Caco-2 (cell line): ENCODE measurements around the gene STEAP4. TPM values are rescaled to one million over a fixed set of nuclear protein-coding genes. Genes with fewer than 3 reads are reported as not detected.
A peak's percentile ranks its signal among the peaks of the same experiment; 100 is the strongest.

ENCODE experiments used
- Bru-seq: library from RNA; stranded (reverse); fragments of 400-500 nt; gene quantifications from one replicate; lab custom pipeline; 2021; lab: Mats Ljungman, UMichigan
- BruChase-seq, 2 experiments: library from RNA; stranded (reverse); fragments of 400-500 nt; gene quantifications; one replicate each; lab custom pipeline; 2021; lab: Mats Ljungman, UMichigan
- BruUV-seq: library from RNA; stranded (reverse); fragments of 400-500 nt; replicated peaks from 2 replicates; lab custom pipeline; 2021; lab: Mats Ljungman, UMichigan
- CTCF ChIA-PET: fragments of 300-600 bp; sonication (Branson Sonifier 250); formaldehyde crosslinking; loops from one replicate; lab custom pipeline; 2022; ENCODE audit warnings: antibody characterized with exemption; lab: Charles Lee
- POLR2A ChIA-PET: fragments of 300-600 bp; sonication (Branson Sonifier 250); formaldehyde crosslinking; loops from one replicate; lab custom pipeline; 2022; ENCODE audit warnings: antibody characterized with exemption; lab: Charles Lee
- DNase-seq, 2 experiments: peaks; one replicate each; pipeline versions ENCODE4 v3.0.0 to v3.0.0-alpha.2; 2020 to 2022
- H3K27me3 ChIP-seq: replicated peaks from 2 replicates; pipeline ENCODE4 v1.6.0; 2011; ENCODE audit warnings: low read length; ENCODE audit not compliant: control insufficient read depth, insufficient read depth
- H3K36me3 ChIP-seq: 2 replicates; pipeline ENCODE4 v1.5.1; 2011; ENCODE audit warnings: low read length; ENCODE audit not compliant: control insufficient read depth, insufficient read depth
- H3K4me1 ChIP-seq: fragments of 250-450 bp; sonication (Bioruptor Pico); 2 replicates; pipeline ENCODE4 v1.5.1; 2020; ENCODE audit warnings: mild to moderate bottlenecking
- H3K4me3 ChIP-seq: 2 replicates; pipeline ENCODE4 v1.5.1; 2011; ENCODE audit warnings: low read depth, mild to moderate bottlenecking, control low read depth, low read length
- H3K9me3 ChIP-seq: fragments of 250-450 bp; sonication (Bioruptor Pico); 2 replicates; pipeline ENCODE4 v1.5.1; 2020; ENCODE audit warnings: mild to moderate bottlenecking, moderate library complexity
- H3K27ac Mint-ChIP-seq: one replicate; pipeline ENCODE4 v1.8.0; 2022; ENCODE audit warnings: mixed read lengths; ENCODE audit not compliant: unreplicated experiment
- H3K27me3 Mint-ChIP-seq: one replicate; pipeline ENCODE4 v1.8.0; 2022; ENCODE audit warnings: mixed read lengths; ENCODE audit not compliant: insufficient read depth, unreplicated experiment
- H3K36me3 Mint-ChIP-seq: one replicate; pipeline ENCODE4 v1.8.0; 2022; ENCODE audit warnings: mild to moderate bottlenecking, mixed read lengths; ENCODE audit not compliant: insufficient read depth, unreplicated experiment
- H3K4me1 Mint-ChIP-seq: one replicate; pipeline ENCODE4 v1.8.0; 2022; ENCODE audit warnings: low read depth, mixed read lengths; ENCODE audit not compliant: unreplicated experiment
- H3K4me3 Mint-ChIP-seq: one replicate; pipeline ENCODE4 v1.8.0; 2022; ENCODE audit warnings: mild to moderate bottlenecking, moderate library complexity, mixed read lengths; ENCODE audit not compliant: unreplicated experiment
- H3K9me3 Mint-ChIP-seq: one replicate; pipeline ENCODE4 v1.8.0; 2022; ENCODE audit warnings: mixed read lengths; ENCODE audit not compliant: unreplicated experiment
- CTCF ChIP-seq, 2 experiments: fragments of 200-600 bp in 1 of 2; IDR thresholded peaks; 1 replicate in 1 of 2; 2 replicates in 1 of 2; pipeline versions ENCODE4 v1.5.1 to v1.8.0; 2011 to 2022; ENCODE audit warnings: antibody characterized with exemption in 1 of 2, control low read depth in 1 of 2, inconsistent platforms in 1 of 2, low read depth in 1 of 2, low read length in 1 of 2, mild to moderate bottlenecking in 1 of 2, moderate library complexity in 1 of 2; ENCODE audit not compliant: insufficient read depth in 1 of 2, severe bottlenecking in 1 of 2, unreplicated experiment in 1 of 2
- intact Hi-C: fragments of 100-400 bp; cut with micrococcal nuclease; formaldehyde crosslinking; loops from one replicate; pipeline ENCODE4 v1.10.0; 2022; ENCODE audit not compliant: unreplicated experiment
- long read RNA-seq: library from polyadenylated mRNA; stranded (forward); transcript quantifications from one replicate; pipeline ENCODE4 v2.0.0, GENCODE V29; 2022
- total RNA-seq: library from RNA; stranded (reverse); gene quantifications from 2 replicates; pipeline ENCODE4 v1.2.3, GENCODE V29; 2022

STEAP4 gene
- total RNA-seq, result 0.05 TPM in 1 of 2 replicates, not detected in the other
- percentile 12 among the genes with signal in this experiment for Bru-seq, nascent RNA
- BruChase-seq, experiment 1, labeled RNA remaining after a 2-hour chase, result percentile 11 among the genes with signal in this experiment
- BruChase-seq, experiment 2, labeled RNA remaining after a 6-hour chase, result percentile 16 among the genes with signal in this experiment
- long read RNA-seq, result 0 reads

GRCh38 chr7:88306590-88307048 is at the start of gene STEAP4:
STEAP4 (minus strand) TSS chr7:88306894; CDS start chr7:88284269, 22,625 bp downstream.
- Histone ChIP-seq H3K4me3 (peak within 1 kb of the TSS; percentile 34), H3K4me1 (peaks cover 12% of the 10 kb centered on the region; the same call in 1 of the 2 replicates), H3K27me3 (no peaks in the 10 kb centered on the region), H3K36me3 (no peaks in the 10 kb centered on the region), H3K9me3 (no peaks in the 10 kb centered on the region)
- Mint-ChIP-seq H3K27ac (no peak within 1 kb of the TSS), H3K36me3 (no peaks in the 10 kb centered on the region), H3K27me3 (peaks cover 2% of the 10 kb centered on the region), H3K4me3 (peak within 1 kb of the TSS; percentile 84), H3K4me1 (no peaks in the 10 kb centered on the region), H3K9me3 (no peaks in the 10 kb centered on the region)
- DNase-seq, result peak; percentile 62 to 65
- no peak for TF ChIP-seq CTCF (IDR thresholded peaks at IDR 0.05; ENCODE audit: insufficient read depth in 1 of 2, low read depth in 1 of 2, low read length in 1 of 2, severe bottlenecking in 1 of 2, unreplicated experiment in 1 of 2)
- ChIA-PET CTCF (interaction anchor here (1.0 kb wide), 1 partner anchor 38 kb away, joined by 4 read pairs; no protein-coding TSS in a partner anchor), POLR2A (no interaction called here)
- BruUV-seq, result no TSS peak
- intact Hi-C loops, result loop anchor here (2.0 kb wide), 1 partner anchor 64 kb away; no protein-coding TSS in a partner anchor

GRCh38 chr7:88355011-88355410 is 48.3 kb upstream of the STEAP4 start:
- Mint-ChIP-seq H3K36me3 (no peaks in the 10 kb centered on the region), H3K27me3 (peaks cover 6% of the 10 kb centered on the region), H3K4me1 (peaks cover 11% of the 10 kb centered on the region), H3K27ac (no peak overlapping the region), H3K9me3 (no peaks in the 10 kb centered on the region), H3K4me3 (no peak overlapping the region)
- DNase-seq, result no peak
- Histone ChIP-seq H3K27me3 (no peaks in the 10 kb centered on the region; the same call in 1 of the 2 replicates), H3K36me3 (no peaks in the 10 kb centered on the region), H3K4me3 (no peak overlapping the region), H3K4me1 (peaks cover 14% of the 10 kb centered on the region), H3K9me3 (no peaks in the 10 kb centered on the region)
- no peak for TF ChIP-seq CTCF (IDR thresholded peaks at IDR 0.05; ENCODE audit: insufficient read depth in 1 of 2, low read depth in 1 of 2, low read length in 1 of 2, severe bottlenecking in 1 of 2, unreplicated experiment in 1 of 2)
- intact Hi-C loops, result no loop called here
- POLR2A ChIA-PET, result no interaction called here
- CTCF ChIA-PET, result no interaction called here
- BruUV-seq, result no TSS peak

GRCh38 chr7:88350118-88350517 is 43.4 kb upstream of the STEAP4 start:
- H3K9me3 Mint-ChIP-seq, result no peaks in the 10 kb centered on the region
- H3K36me3 ChIP-seq, result no peaks in the 10 kb centered on the region
- no peak overlapping the region for H3K4me3 ChIP-seq
- ChIA-PET CTCF (no interaction called here), POLR2A (no interaction called here)
- no peaks in the 10 kb centered on the region for H3K4me1 Mint-ChIP-seq
- H3K9me3 ChIP-seq, result no peaks in the 10 kb centered on the region
- H3K27me3 Mint-ChIP-seq, result peaks cover 6% of the 10 kb centered on the region
- H3K4me3 Mint-ChIP-seq, result no peak overlapping the region
- no TSS peak for BruUV-seq
- no peaks in the 10 kb centered on the region for H3K36me3 Mint-ChIP-seq
- no peak for DNase-seq
- H3K27me3 ChIP-seq, result no peaks in the 10 kb centered on the region
- intact Hi-C loops, result no loop called here
- H3K27ac Mint-ChIP-seq, result no peak overlapping the region
- no peak for TF ChIP-seq CTCF (IDR thresholded peaks at IDR 0.05; ENCODE audit: insufficient read depth in 1 of 2, low read depth in 1 of 2, low read length in 1 of 2, severe bottlenecking in 1 of 2, unreplicated experiment in 1 of 2)
- no peaks in the 10 kb centered on the region for H3K4me1 ChIP-seq
